ENCODE data around the gene TRAF3. TPM values are rescaled to one million over a fixed set of nuclear protein-coding genes. Genes with fewer than 3 reads are reported as not detected.
A peak's percentile ranks its signal among the peaks of the same experiment; 100 is the strongest.

Gene TRAF3
- total RNA-seq, 2 experiments from 2014 or later = 39.1 to 40.2 TPM

DNA sequence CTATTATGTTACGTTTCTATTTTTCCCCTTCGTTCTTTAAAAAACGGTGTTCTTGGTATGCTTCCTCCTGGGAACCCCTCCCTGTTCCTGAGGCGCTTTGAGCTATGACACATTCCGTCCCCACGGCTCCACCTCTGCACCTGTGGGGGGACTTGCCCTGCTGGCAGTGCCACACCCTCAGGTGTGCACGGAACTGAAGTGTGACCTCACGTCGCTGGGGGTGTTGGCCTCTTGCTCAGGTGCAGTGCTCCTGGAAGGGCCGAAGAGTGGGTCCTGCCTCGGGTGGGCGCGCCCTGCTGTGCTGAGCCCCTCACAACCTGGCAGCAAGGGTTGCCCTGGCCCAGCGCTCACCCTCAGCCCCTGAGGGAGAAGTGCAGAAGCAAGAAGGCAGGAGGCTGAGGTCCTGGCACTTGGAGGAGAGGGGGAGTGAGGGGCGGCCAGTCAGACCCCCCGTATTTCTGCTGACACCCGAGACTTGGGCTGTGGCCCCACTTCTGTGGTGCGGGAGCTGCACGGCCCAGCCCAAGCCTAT is 150.2 kb downstream of the TRAF3 start:
- CTCF ChIA-PET = no interaction called here
- Mint-ChIP-seq H3K9me3 (no peaks in the 10 kb centered on the region), H3K27ac (no peak overlapping the region), H3K4me3 (peak overlapping the region; percentile 36), H3K4me1 (ENCODE audit: low read depth) (peaks cover 11% of the 10 kb centered on the region), H3K27me3 (peaks cover 30% of the 10 kb centered on the region), H3K36me3 (ENCODE audit: low read depth) (no peaks in the 10 kb centered on the region)
- intact Hi-C loops (cut with micrococcal nuclease) = no loop called here
- TF ChIP-seq, protein P1, sequence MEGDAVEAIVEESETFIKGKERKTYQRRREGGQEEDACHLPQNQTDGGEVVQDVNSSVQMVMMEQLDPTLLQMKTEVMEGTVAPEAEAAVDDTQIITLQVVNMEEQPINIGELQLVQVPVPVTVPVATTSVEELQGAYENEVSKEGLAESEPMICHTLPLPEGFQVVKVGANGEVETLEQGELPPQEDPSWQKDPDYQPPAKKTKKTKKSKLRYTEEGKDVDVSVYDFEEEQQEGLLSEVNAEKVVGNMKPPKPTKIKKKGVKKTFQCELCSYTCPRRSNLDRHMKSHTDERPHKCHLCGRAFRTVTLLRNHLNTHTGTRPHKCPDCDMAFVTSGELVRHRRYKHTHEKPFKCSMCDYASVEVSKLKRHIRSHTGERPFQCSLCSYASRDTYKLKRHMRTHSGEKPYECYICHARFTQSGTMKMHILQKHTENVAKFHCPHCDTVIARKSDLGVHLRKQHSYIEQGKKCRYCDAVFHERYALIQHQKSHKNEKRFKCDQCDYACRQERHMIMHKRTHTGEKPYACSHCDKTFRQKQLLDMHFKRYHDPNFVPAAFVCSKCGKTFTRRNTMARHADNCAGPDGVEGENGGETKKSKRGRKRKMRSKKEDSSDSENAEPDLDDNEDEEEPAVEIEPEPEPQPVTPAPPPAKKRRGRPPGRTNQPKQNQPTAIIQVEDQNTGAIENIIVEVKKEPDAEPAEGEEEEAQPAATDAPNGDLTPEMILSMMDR (IDR thresholded peaks at IDR 0.05) = no peak
- DNase-seq (no peak), ATAC-seq (no peak)
- POLR2A ChIA-PET = no interaction called here

DNA sequence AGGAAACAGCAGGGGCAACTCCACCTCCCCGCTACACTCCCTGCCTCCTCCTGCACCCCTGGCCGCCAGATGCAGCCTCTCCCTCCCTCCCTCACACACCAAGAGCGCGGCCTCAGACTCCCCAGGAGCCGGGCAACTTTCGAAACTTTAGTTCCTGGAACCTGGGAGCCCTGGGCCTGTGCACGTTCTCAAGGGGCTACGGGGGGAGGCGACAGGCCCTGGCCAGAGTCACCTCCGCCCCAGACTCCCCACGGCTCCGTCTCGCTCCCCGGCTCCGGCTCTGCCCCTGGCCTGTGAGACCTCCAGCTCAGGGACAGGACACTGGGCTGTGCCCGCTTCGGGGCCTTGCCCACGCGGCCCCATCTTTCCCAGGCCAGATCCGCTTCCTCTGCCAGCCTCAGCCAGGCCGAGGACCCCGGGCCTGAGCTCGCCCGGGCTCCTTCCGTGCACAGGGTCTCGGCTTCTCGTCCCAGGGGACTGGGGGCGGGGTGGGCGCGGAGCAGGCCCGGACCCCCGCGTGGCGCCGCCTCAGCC is 150.7 kb downstream of the TRAF3 start:
- H3K4me3 Mint-ChIP-seq = peak overlapping the region; percentile 57

DNA sequence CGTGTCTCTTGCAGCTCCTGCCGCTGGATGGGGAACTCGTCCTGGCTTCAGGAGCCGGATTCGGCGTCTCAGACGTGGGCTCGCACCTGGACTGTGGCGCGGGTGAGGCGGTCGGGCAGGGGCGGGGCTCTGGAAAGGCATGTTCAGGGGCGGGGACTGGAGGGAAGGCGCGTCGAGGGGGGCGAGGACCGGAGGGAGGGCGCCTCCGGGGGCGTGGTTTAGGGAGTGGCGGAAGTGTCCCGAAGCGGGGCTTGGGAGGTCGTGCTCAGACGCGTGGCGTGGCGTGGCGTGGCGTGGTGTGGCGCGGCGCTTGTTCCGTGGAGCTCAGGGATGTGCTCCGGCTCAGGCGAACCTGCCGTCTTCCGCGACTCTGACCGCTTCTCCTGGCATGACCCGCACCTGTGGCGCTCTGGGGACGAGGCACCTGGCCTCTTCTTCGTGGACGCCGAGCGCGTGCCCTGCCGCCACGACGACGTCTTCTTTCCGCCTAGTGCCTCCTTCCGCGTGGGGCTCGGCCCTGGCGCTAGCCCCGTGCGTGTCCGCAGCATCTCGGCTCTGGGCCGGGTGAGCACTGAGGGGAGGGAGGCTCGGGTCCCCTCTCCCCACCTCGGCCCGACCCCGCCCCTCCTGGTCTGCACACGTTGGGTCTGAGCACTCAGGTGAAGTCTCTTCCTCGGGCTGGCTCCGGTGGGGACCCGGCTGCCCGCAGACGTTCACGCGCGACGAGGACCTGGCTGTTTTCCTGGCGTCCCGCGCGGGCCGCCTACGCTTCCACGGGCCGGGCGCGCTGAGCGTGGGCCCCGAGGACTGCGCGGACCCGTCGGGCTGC is 151.4 kb downstream of the TRAF3 start:
- DNase-seq (peak; percentile 84), ATAC-seq (peak; percentile 95)
- intact Hi-C loops (cut with micrococcal nuclease) = no loop called here
- ChIA-PET CTCF (interaction anchor here (1.1 kb wide), 1 partner anchor 234 kb away, joined by 3 read pairs; no protein-coding TSS in a partner anchor), POLR2A (no interaction called here)
- H3K4me1 Mint-ChIP-seq (ENCODE audit: low read depth) = peaks cover 7% of the 10 kb centered on the region
- no peak overlapping the region for H3K27ac Mint-ChIP-seq
- H3K9me3 Mint-ChIP-seq = no peaks in the 10 kb centered on the region
- no peaks in the 10 kb centered on the region for H3K36me3 Mint-ChIP-seq (ENCODE audit: low read depth)
- H3K4me3 Mint-ChIP-seq = peak overlapping the region; percentile 57
- TF ChIP-seq, protein P1 (IDR thresholded peaks at IDR 0.05) = no peak
- peaks cover 26% of the 10 kb centered on the region for H3K27me3 Mint-ChIP-seq

More for the DNA sequence above, 150.7 kb downstream of the TRAF3 start:
- ChIA-PET CTCF (interaction anchor here (1.1 kb wide), 1 partner anchor 233 kb away, joined by 3 read pairs; no protein-coding TSS in a partner anchor), POLR2A (no interaction called here)
- intact Hi-C loops (cut with micrococcal nuclease) = no loop called here
- ATAC-seq (peak; percentile 18), DNase-seq (no peak)
- Mint-ChIP-seq H3K9me3 (no peaks in the 10 kb centered on the region), H3K27me3 (peaks cover 29% of the 10 kb centered on the region), H3K4me1 (ENCODE audit: low read depth) (peaks cover 10% of the 10 kb centered on the region), H3K27ac (no peak overlapping the region), H3K36me3 (ENCODE audit: low read depth) (no peaks in the 10 kb centered on the region)
- TF ChIP-seq, protein P1 (IDR thresholded peaks at IDR 0.05) = no peak

DNA sequence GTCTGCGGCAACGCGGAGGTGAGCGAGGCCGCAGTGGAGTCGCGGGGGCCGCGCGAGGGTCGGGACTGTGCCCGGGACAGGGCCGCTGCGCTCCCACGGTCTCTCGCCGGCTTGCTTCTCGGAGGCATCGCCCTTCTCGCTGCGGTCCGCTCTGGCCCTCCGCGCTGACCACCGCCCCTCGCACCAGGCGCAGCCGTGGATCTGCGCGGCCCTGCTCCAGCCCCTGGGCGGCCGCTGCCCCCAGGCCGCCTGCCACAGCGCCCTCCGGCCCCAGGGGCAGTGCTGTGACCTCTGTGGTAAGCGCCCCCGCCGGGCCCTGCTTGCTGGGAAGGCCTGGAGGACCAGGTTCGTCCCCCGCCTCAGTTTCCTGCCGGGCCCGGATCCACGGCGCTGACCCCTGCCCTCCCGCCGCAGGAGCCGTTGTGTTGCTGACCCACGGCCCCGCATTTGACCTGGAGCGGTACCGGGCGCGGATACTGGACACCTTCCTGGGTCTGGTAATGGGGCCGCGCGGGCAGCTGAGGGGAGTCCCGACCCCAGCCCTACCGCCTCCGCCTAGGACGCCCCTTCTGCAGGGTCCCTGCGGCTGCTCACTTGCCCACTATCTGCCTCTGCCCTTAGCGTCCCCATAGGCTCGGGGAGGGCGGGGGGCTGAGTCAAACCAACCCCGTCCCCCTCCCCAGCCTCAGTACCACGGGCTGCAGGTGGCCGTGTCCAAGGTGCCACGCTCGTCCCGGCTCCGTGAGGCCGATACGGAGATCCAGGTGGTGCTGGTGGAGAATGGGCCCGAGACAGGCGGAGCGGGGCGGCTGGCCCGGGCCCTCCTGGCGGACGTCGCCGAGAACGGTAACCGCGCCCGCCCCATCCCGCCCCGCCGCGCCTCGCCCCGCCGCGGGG is 152.2 kb downstream of the TRAF3 start:
- Mint-ChIP-seq H3K4me1 (ENCODE audit: low read depth) (peaks cover 3% of the 10 kb centered on the region), H3K27me3 (peaks cover 20% of the 10 kb centered on the region), H3K36me3 (ENCODE audit: low read depth) (no peaks in the 10 kb centered on the region), H3K4me3 (no peak overlapping the region), H3K9me3 (no peaks in the 10 kb centered on the region), H3K27ac (no peak overlapping the region)
- ATAC-seq (no peak), DNase-seq (no peak)
- intact Hi-C loops (cut with micrococcal nuclease) = no loop called here
- TF ChIP-seq, protein P1 (IDR thresholded peaks at IDR 0.05) = no peak
- POLR2A ChIA-PET = no interaction called here
- CTCF ChIA-PET = no interaction called here
